ENCODE data around the gene ZNF629.

Gene ZNF629

GRCh38 chr16:30769379-30770089 lies 17.5 kb downstream of the ZNF629 start:
- ATAC-seq = no peak
- no peak for TF ChIP-seq GLIS3 (CRISPR knock-in tag; IDR thresholded peaks at IDR 0.05)
- TF ChIP-seq, protein P1, sequence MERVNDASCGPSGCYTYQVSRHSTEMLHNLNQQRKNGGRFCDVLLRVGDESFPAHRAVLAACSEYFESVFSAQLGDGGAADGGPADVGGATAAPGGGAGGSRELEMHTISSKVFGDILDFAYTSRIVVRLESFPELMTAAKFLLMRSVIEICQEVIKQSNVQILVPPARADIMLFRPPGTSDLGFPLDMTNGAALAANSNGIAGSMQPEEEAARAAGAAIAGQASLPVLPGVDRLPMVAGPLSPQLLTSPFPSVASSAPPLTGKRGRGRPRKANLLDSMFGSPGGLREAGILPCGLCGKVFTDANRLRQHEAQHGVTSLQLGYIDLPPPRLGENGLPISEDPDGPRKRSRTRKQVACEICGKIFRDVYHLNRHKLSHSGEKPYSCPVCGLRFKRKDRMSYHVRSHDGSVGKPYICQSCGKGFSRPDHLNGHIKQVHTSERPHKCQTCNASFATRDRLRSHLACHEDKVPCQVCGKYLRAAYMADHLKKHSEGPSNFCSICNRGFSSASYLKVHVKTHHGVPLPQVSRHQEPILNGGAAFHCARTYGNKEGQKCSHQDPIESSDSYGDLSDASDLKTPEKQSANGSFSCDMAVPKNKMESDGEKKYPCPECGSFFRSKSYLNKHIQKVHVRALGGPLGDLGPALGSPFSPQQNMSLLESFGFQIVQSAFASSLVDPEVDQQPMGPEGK (CRISPR knock-in tag; IDR thresholded peaks at IDR 0.05; ENCODE audit: borderline replicate concordance) = no peak
- no peak for TF ChIP-seq CSDC2 (CRISPR knock-in tag; IDR thresholded peaks at IDR 0.05)
- no peak for TF ChIP-seq ZFP30 (CRISPR knock-in tag; IDR thresholded peaks at IDR 0.05)
- no peak for TF ChIP-seq TOX (CRISPR knock-in tag; IDR thresholded peaks at IDR 0.05; ENCODE audit: borderline replicate concordance)
- no peak for TF ChIP-seq ESRRG (CRISPR knock-in tag; IDR thresholded peaks at IDR 0.05)
- no peak for TF ChIP-seq ZC3H10 (CRISPR knock-in tag; IDR thresholded peaks at IDR 0.05)
- no peak for TF ChIP-seq OSR1 (CRISPR knock-in tag; IDR thresholded peaks at IDR 0.05)
- TF ChIP-seq PPARA (CRISPR knock-in tag; IDR thresholded peaks at IDR 0.05; ENCODE audit: borderline replicate concordance) = no peak
- TF ChIP-seq ZNF8 (CRISPR knock-in tag; IDR thresholded peaks at IDR 0.05) = no peak
- no peak for TF ChIP-seq BACH2 (CRISPR knock-in tag; IDR thresholded peaks at IDR 0.05; ENCODE audit: borderline replicate concordance)
- TF ChIP-seq, protein P2, sequence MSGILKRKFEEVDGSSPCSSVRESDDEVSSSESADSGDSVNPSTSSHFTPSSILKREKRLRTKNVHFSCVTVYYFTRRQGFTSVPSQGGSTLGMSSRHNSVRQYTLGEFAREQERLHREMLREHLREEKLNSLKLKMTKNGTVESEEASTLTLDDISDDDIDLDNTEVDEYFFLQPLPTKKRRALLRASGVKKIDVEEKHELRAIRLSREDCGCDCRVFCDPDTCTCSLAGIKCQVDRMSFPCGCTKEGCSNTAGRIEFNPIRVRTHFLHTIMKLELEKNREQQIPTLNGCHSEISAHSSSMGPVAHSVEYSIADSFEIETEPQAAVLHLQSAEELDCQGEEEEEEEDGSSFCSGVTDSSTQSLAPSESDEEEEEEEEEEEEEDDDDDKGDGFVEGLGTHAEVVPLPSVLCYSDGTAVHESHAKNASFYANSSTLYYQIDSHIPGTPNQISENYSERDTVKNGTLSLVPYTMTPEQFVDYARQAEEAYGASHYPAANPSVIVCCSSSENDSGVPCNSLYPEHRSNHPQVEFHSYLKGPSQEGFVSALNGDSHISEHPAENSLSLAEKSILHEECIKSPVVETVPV (CRISPR knock-in tag; IDR thresholded peaks at IDR 0.05) = no peak
- TF ChIP-seq ZNF565 (CRISPR knock-in tag; conservative IDR thresholded peaks at IDR 0.05; ENCODE audit: low read depth) = no peak
- TF ChIP-seq RARB (CRISPR knock-in tag; IDR thresholded peaks at IDR 0.05) = no peak
- no peak for TF ChIP-seq SNAI2 (CRISPR knock-in tag; IDR thresholded peaks at IDR 0.05)
- no peak for TF ChIP-seq ZNF70 (CRISPR knock-in tag; IDR thresholded peaks at IDR 0.05)

DNA sequence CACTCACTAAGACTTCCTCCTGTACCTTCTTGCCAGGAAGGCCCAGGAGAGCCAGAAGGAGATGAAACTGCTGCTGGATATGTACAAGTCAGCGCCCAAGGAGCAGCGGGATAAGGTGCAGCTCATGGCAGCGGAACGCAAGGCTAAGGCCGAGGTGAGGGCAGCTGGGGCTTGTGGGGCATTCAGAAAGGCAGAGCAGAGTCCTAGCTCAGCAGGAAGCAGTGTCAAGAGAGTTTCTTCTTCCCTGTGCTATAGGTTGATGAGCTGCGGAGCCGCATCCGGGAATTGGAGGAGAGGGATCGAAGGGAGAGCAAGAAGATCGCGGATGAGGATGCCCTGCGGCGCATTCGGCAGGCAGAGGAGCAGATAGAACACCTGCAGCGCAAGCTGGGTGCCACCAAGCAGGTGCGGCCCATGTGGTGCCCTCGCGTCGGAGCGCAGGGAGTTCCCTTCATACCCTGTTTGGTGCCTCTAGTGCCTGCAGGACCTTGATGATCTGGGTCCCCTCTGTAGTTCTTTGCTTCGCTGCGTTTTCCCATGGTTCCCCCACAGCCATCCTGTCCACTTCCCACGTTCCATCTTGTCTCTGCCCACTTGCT lies 18.3 kb downstream of the ZNF629 start:
- TF ChIP-seq PPARA (CRISPR knock-in tag; IDR thresholded peaks at IDR 0.05; ENCODE audit: borderline replicate concordance) = no peak
- TF ChIP-seq SNAI2 (CRISPR knock-in tag; IDR thresholded peaks at IDR 0.05) = no peak
- no peak for TF ChIP-seq TOX (CRISPR knock-in tag; IDR thresholded peaks at IDR 0.05; ENCODE audit: borderline replicate concordance)
- TF ChIP-seq ZC3H10 (CRISPR knock-in tag; IDR thresholded peaks at IDR 0.05) = no peak
- no peak for TF ChIP-seq CSDC2 (CRISPR knock-in tag; IDR thresholded peaks at IDR 0.05)
- TF ChIP-seq, protein P3, sequence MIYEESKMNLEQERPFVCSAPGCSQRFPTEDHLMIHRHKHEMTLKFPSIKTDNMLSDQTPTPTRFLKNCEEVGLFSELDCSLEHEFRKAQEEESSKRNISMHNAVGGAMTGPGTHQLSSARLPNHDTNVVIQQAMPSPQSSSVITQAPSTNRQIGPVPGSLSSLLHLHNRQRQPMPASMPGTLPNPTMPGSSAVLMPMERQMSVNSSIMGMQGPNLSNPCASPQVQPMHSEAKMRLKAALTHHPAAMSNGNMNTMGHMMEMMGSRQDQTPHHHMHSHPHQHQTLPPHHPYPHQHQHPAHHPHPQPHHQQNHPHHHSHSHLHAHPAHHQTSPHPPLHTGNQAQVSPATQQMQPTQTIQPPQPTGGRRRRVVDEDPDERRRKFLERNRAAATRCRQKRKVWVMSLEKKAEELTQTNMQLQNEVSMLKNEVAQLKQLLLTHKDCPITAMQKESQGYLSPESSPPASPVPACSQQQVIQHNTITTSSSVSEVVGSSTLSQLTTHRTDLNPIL (CRISPR knock-in tag; IDR thresholded peaks at IDR 0.05; ENCODE audit: low read depth) = no peak
- no peak for ATAC-seq

GRCh38 chr16:30767767-30768465 lies 19.1 kb downstream of the ZNF629 start:
- TF ChIP-seq, protein P1 (CRISPR knock-in tag; IDR thresholded peaks at IDR 0.05; ENCODE audit: borderline replicate concordance) = no peak
- TF ChIP-seq TCF4 (CRISPR knock-in tag; IDR thresholded peaks at IDR 0.05; ENCODE audit: borderline replicate concordance) (no peak), ZFP30 (CRISPR knock-in tag; IDR thresholded peaks at IDR 0.05) (no peak), ARNTL (CRISPR knock-in tag; IDR thresholded peaks at IDR 0.05; ENCODE audit: borderline replicate concordance, low read depth) (no peak)
- no peak for ATAC-seq

GRCh38 chr16:30766933-30767284 lies 20.1 kb downstream of the ZNF629 start:
- TF ChIP-seq ISL1 (CRISPR knock-in tag; IDR thresholded peaks at IDR 0.05) (no peak), PPARA (CRISPR knock-in tag; IDR thresholded peaks at IDR 0.05; ENCODE audit: borderline replicate concordance) (no peak), ZC3H10 (CRISPR knock-in tag; IDR thresholded peaks at IDR 0.05) (no peak), ARNTL (CRISPR knock-in tag; IDR thresholded peaks at IDR 0.05; ENCODE audit: borderline replicate concordance, low read depth) (no peak), BACH2 (CRISPR knock-in tag; IDR thresholded peaks at IDR 0.05; ENCODE audit: borderline replicate concordance) (no peak), ZNF70 (CRISPR knock-in tag; IDR thresholded peaks at IDR 0.05) (no peak), OSR1 (CRISPR knock-in tag; IDR thresholded peaks at IDR 0.05) (no peak), ZNF565 (CRISPR knock-in tag; conservative IDR thresholded peaks at IDR 0.05; ENCODE audit: low read depth) (no peak), GLIS3 (CRISPR knock-in tag; IDR thresholded peaks at IDR 0.05) (no peak), CSDC2 (CRISPR knock-in tag; IDR thresholded peaks at IDR 0.05) (no peak), TCF4 (CRISPR knock-in tag; IDR thresholded peaks at IDR 0.05; ENCODE audit: borderline replicate concordance) (no peak)
- ATAC-seq = no peak
